MCF 10A (cell line): Measurements from ENCODE around the gene TNFSF15. TPM values are rescaled to one million over a fixed set of nuclear protein-coding genes. Genes with fewer than 3 reads are reported as not detected.
A peak's percentile ranks its signal among the peaks of the same experiment; 100 is the strongest.

Experiments used
- BruUV-seq: library from RNA; stranded (reverse); fragments of 400-500 nt; replicated peaks from 2 replicates; lab custom pipeline; 2021; lab: Mats Ljungman, UMichigan
- CTCF ChIA-PET: fragments of 300-600 bp; sonication (Branson Sonifier 250); formaldehyde crosslinking; extraction: SDS; loops from one replicate; lab custom pipeline; 2021; ENCODE audit warnings: antibody characterized with exemption, inconsistent platforms; lab: Yijun Ruan, JAX
- POLR2A ChIA-PET: fragments of 300-600, 350-650 bp; sonication (Branson Sonifier 250); formaldehyde crosslinking; extraction: SDS; loops from one replicate; lab custom pipeline; 2020; ENCODE audit warnings: antibody characterized with exemption, inconsistent platforms; lab: Yijun Ruan, JAX
- DNase-seq: peaks from one replicate; pipeline ENCODE4 v3.0.0-alpha.2; 2018; ENCODE audit not compliant: unreplicated experiment
- H3K27ac Mint-ChIP-seq: one replicate; pipeline ENCODE4 v1.8.0; 2022; ENCODE audit warnings: mild to moderate bottlenecking, low read depth, mixed read lengths; ENCODE audit not compliant: unreplicated experiment
- H3K27me3 Mint-ChIP-seq: one replicate; pipeline ENCODE4 v1.8.0; 2022; ENCODE audit warnings: mixed read lengths; ENCODE audit not compliant: insufficient read depth, unreplicated experiment
- H3K36me3 Mint-ChIP-seq: one replicate; pipeline ENCODE4 v1.8.0; 2022; ENCODE audit warnings: mild to moderate bottlenecking, moderate library complexity, mixed read lengths; ENCODE audit not compliant: insufficient read depth, unreplicated experiment
- H3K4me1 Mint-ChIP-seq: one replicate; pipeline ENCODE4 v1.8.0; 2022; ENCODE audit warnings: mixed read lengths; ENCODE audit not compliant: insufficient read depth, unreplicated experiment
- H3K4me3 Mint-ChIP-seq: one replicate; pipeline ENCODE4 v1.8.0; 2022; ENCODE audit warnings: mild to moderate bottlenecking, moderate library complexity, mixed read lengths; ENCODE audit not compliant: unreplicated experiment
- H3K9me3 Mint-ChIP-seq: one replicate; pipeline ENCODE4 v1.8.0; 2022; ENCODE audit warnings: mixed read lengths; ENCODE audit not compliant: unreplicated experiment
- intact Hi-C: fragments of 100-400 bp; cut with micrococcal nuclease; formaldehyde crosslinking; loops from 2 replicates; pipeline ENCODE4 v1.14.1; 2022
- total RNA-seq: library from RNA; stranded (reverse); gene quantifications from 2 replicates; pipeline ENCODE4 v1.2.3, GENCODE V29; 2022
- TF ChIP-seq, protein P1 (sequence below): fragments of 200-600 bp; IDR thresholded peaks from one replicate; pipeline ENCODE4 v1.8.0; 2022; ENCODE audit warnings: antibody characterized with exemption, mild to moderate bottlenecking; ENCODE audit not compliant: unreplicated experiment

TNFSF15 gene
- total RNA-seq, 1 experiment from 2014 or later: 1.9 TPM

- TF ChIP-seq, protein P1, sequence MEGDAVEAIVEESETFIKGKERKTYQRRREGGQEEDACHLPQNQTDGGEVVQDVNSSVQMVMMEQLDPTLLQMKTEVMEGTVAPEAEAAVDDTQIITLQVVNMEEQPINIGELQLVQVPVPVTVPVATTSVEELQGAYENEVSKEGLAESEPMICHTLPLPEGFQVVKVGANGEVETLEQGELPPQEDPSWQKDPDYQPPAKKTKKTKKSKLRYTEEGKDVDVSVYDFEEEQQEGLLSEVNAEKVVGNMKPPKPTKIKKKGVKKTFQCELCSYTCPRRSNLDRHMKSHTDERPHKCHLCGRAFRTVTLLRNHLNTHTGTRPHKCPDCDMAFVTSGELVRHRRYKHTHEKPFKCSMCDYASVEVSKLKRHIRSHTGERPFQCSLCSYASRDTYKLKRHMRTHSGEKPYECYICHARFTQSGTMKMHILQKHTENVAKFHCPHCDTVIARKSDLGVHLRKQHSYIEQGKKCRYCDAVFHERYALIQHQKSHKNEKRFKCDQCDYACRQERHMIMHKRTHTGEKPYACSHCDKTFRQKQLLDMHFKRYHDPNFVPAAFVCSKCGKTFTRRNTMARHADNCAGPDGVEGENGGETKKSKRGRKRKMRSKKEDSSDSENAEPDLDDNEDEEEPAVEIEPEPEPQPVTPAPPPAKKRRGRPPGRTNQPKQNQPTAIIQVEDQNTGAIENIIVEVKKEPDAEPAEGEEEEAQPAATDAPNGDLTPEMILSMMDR: no peak
- no peak for DNase-seq
- peaks cover 16% of the 10 kb centered on the region for H3K4me1 Mint-ChIP-seq
- H3K27ac Mint-ChIP-seq: no peak overlapping the region
- POLR2A ChIA-PET: no interaction called here
- H3K36me3 Mint-ChIP-seq: no peaks in the 10 kb centered on the region
- intact Hi-C loops: no loop called here
- CTCF ChIA-PET: interaction anchor here (0.7 to 1.6 kb wide), 4 partner anchors 9 to 135 kb away, joined by 3 to 6 read pairs (median 4); partner anchors contain the start of gene TEX48
- no peaks in the 10 kb centered on the region for H3K9me3 Mint-ChIP-seq
- no TSS peak for BruUV-seq
- no peak overlapping the region for H3K4me3 Mint-ChIP-seq
- H3K27me3 Mint-ChIP-seq: peaks cover 40% of the 10 kb centered on the region
These were observed 29.9 kb downstream of the TNFSF15 start for GRCh38 chr9:114775981-114776380.

- TF ChIP-seq, protein P1: no peak
These were observed 30.7 kb downstream of the TNFSF15 start for GRCh38 chr9:114775121-114775520.

GRCh38 chr9:114774524-114774923 is 31.3 kb downstream of the TNFSF15 start:
- H3K9me3 Mint-ChIP-seq: no peaks in the 10 kb centered on the region
- intact Hi-C loops: no loop called here
- peaks cover 40% of the 10 kb centered on the region for H3K27me3 Mint-ChIP-seq
- CTCF ChIA-PET: interaction anchor here (0.6 to 1.4 kb wide), 2 partner anchors 132 to 155 kb away, joined by 3 read pairs; no protein-coding TSS in a partner anchor
- POLR2A ChIA-PET: interaction anchor here (0.6 kb wide), 1 partner anchor 260 kb away, joined by 3 read pairs; no protein-coding TSS in a partner anchor
- H3K4me1 Mint-ChIP-seq: peaks cover 18% of the 10 kb centered on the region
- H3K36me3 Mint-ChIP-seq: no peaks in the 10 kb centered on the region
- TF ChIP-seq, protein P1: no peak
- DNase-seq: no peak
- no peak overlapping the region for H3K4me3 Mint-ChIP-seq
- BruUV-seq: no TSS peak
- H3K27ac Mint-ChIP-seq: no peak overlapping the region

More at GRCh38 chr9:114775121-114775520, 30.7 kb downstream of the TNFSF15 start:
- Mint-ChIP-seq H3K4me3 (no peak overlapping the region), H3K27ac (no peak overlapping the region), H3K4me1 (peaks cover 20% of the 10 kb centered on the region), H3K27me3 (peaks cover 40% of the 10 kb centered on the region), H3K36me3 (no peaks in the 10 kb centered on the region), H3K9me3 (no peaks in the 10 kb centered on the region)
- ChIA-PET POLR2A (no interaction called here), CTCF (interaction anchor here (1.4 to 1.6 kb wide), 2 partner anchors 93 to 131 kb away, joined by 3 to 6 read pairs; partner anchors contain the start of gene TEX48)
- no TSS peak for BruUV-seq
- intact Hi-C loops: no loop called here
- no peak for DNase-seq

- POLR2A ChIA-PET: interaction anchor here (0.6 to 1.4 kb wide), 3 partner anchors 13 to 235 kb away, joined by 3 read pairs; no protein-coding TSS in a partner anchor
- peak; percentile 54 for DNase-seq
- Mint-ChIP-seq H3K27me3 (peaks cover 18% of the 10 kb centered on the region), H3K36me3 (no peaks in the 10 kb centered on the region), H3K27ac (no peak overlapping the region), H3K9me3 (no peaks in the 10 kb centered on the region), H3K4me3 (no peak overlapping the region), H3K4me1 (peaks cover 5% of the 10 kb centered on the region)
- TF ChIP-seq, protein P1: no peak
- intact Hi-C loops: no loop called here
- CTCF ChIA-PET: no interaction called here
- BruUV-seq: no TSS peak
These were observed 34.0 kb downstream of the TNFSF15 start for GRCh38 chr9:114771889-114772288.
